Suprapubic skin (tissue), 4 donors: ENCODE measurements around the gene HSPD1. TPM values are rescaled to one million over a fixed set of nuclear protein-coding genes. Genes with fewer than 3 reads are reported as not detected.
"Not testable (repeated sequence)": the region's sequence is repeated elsewhere in the genome, so short reads cannot be mapped to it uniquely, and the experiment has no call there.

Source experiments
- DNase-seq, 2 donors: peaks; one replicate each; pipeline ENCODE4 v3.0.0-alpha.2; 2019; ENCODE audit warnings: low spot score in 2 of 2
- H3K27ac ChIP-seq: fragments of 200-600 bp; sonication (generic); one replicate; pipeline ENCODE4 v1.5.1; 2019
- H3K27me3 ChIP-seq: fragments of 200-600 bp; sonication (generic); one replicate; pipeline ENCODE4 v1.5.1; 2019
- H3K36me3 ChIP-seq: fragments of 200-600 bp; sonication (generic); one replicate; pipeline ENCODE4 v1.5.1; 2019
- H3K4me1 ChIP-seq: fragments of 200-600 bp; sonication (generic); one replicate; pipeline ENCODE4 v1.5.1; 2019
- H3K4me3 ChIP-seq: fragments of 200-600 bp; sonication (generic); one replicate; pipeline ENCODE4 v1.5.1; 2019; ENCODE audit warnings: mild to moderate bottlenecking
- H3K9me3 ChIP-seq: fragments of 200-600 bp; sonication (generic); one replicate; pipeline ENCODE4 v1.5.1; 2019
- EP300 ChIP-seq: sonication (generic); formaldehyde crosslinking; IDR thresholded peaks from one replicate; pipeline ENCODE4 v1.6.1; 2017; ENCODE audit warnings: antibody characterized with exemption
- POLR2A ChIP-seq, 2 donors: fragments of 450-650 bp; IDR thresholded peaks; one replicate each; pipeline ENCODE4 v1.6.1; 2017; ENCODE audit warnings: antibody characterized with exemption in 2 of 2, mild to moderate bottlenecking in 2 of 2, moderate library complexity in 2 of 2
- POLR2AphosphoS5 ChIP-seq, 3 donors: sonication (generic); formaldehyde crosslinking; IDR thresholded peaks; one replicate each; pipeline ENCODE4 v1.6.1; 2017; ENCODE audit warnings: antibody characterized with exemption in 3 of 3
- WGBS: methylation state at CpG from one replicate; pipeline ENCODE4 v1.1.5; 2018; 5-methylcytosine and 5-hydroxymethylcytosine counted together
- total RNA-seq, 4 donors: library from RNA; depleted of rRNA; stranded (reverse); fragments of >200 nt; gene quantifications; one replicate each; pipeline ENCODE4 v1.1.0, GENCODE V29; 2016
- TF ChIP-seq, protein P1 (sequence below), 2 donors: fragments of 200-600 bp in 1 of 2; fragments of 450-650 bp in 1 of 2; sonication (generic) in 1 of 2; IDR thresholded peaks; one replicate each; pipeline ENCODE4 v1.5.1; 2016 to 2019; ENCODE audit warnings: antibody characterized with exemption in 2 of 2, mild to moderate bottlenecking in 1 of 2, moderate library complexity in 1 of 2

The HSPD1 gene
- total RNA-seq, 4 donors from 2014 or later = 86.9 to 148 (median 112) TPM

- no peaks in the 10 kb centered on the region for H3K36me3 ChIP-seq
- no peak for DNase-seq
- H3K27me3 ChIP-seq = no peaks in the 10 kb centered on the region
- H3K4me1 ChIP-seq = peaks cover 31% of the 10 kb centered on the region
- H3K9me3 ChIP-seq = no peaks in the 10 kb centered on the region
- H3K27ac ChIP-seq = peak overlapping the region; percentile 99
- peak overlapping the region; percentile 73 for H3K4me3 ChIP-seq
- WGBS = 3% methylated on average over 11 of the region's 11 CpGs
- no peak for TF ChIP-seq POLR2AphosphoS5 (IDR thresholded peaks at IDR 0.05)
- TF ChIP-seq EP300 = no peak
- TF ChIP-seq POLR2A (IDR thresholded peaks at IDR 0.05) = peak in 1 of 2 donors; percentile 66
Measured at GRCh38 chr2:197452754-197453122, 46.9 kb downstream of the HSPD1 start.

- H3K36me3 ChIP-seq, H3K27ac ChIP-seq, H3K9me3 ChIP-seq, DNase-seq, H3K4me3 ChIP-seq, H3K27me3 ChIP-seq: not testable (repeated sequence)
- 79% methylated on average over 6 of the region's 6 CpGs for WGBS
- H3K4me1 ChIP-seq = peaks cover 22% of the 10 kb centered on the region
Measured at GRCh38 chr2:197450935-197451358, 48.7 kb downstream of the HSPD1 start.

GRCh38 chr2:197450465-197450864 is 49.2 kb downstream of the HSPD1 start:
- Histone ChIP-seq H3K27me3 (no peaks in the 10 kb centered on the region), H3K4me3 (no peak overlapping the region), H3K4me1 (peaks cover 19% of the 10 kb centered on the region), H3K9me3 (no peaks in the 10 kb centered on the region), H3K36me3 (no peaks in the 10 kb centered on the region), H3K27ac (no peak overlapping the region)
- whole genome bisulfite sequencing = 90% methylated on average over 15 of the region's 25 CpGs
- TF ChIP-seq, protein P1, sequence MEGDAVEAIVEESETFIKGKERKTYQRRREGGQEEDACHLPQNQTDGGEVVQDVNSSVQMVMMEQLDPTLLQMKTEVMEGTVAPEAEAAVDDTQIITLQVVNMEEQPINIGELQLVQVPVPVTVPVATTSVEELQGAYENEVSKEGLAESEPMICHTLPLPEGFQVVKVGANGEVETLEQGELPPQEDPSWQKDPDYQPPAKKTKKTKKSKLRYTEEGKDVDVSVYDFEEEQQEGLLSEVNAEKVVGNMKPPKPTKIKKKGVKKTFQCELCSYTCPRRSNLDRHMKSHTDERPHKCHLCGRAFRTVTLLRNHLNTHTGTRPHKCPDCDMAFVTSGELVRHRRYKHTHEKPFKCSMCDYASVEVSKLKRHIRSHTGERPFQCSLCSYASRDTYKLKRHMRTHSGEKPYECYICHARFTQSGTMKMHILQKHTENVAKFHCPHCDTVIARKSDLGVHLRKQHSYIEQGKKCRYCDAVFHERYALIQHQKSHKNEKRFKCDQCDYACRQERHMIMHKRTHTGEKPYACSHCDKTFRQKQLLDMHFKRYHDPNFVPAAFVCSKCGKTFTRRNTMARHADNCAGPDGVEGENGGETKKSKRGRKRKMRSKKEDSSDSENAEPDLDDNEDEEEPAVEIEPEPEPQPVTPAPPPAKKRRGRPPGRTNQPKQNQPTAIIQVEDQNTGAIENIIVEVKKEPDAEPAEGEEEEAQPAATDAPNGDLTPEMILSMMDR (IDR thresholded peaks at IDR 0.05) = no peak
- no peak for TF ChIP-seq POLR2AphosphoS5 (IDR thresholded peaks at IDR 0.05)
- no peak for TF ChIP-seq EP300
- no peak for TF ChIP-seq POLR2A (IDR thresholded peaks at IDR 0.05)
- DNase-seq = no peak

DNA sequence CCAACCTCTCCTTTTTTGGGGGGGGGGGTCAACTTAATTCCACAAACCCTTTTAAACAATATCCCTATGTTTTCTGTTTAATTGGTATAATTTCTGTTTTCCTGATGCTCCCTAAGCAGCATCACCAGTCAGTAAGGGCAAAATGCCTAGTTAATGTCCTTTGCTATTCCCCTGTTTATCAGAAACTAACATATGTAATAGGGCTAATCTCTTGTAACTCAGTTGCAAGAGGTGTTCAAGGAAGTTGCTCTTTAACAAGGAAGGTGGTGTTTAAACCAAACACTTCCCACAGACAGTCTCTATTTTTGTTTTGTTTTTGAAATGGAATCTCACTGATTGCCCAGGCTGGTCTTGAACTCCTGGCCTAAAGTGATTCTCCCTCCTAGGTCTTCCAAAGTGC is 52.8 kb downstream of the HSPD1 start:
- Histone ChIP-seq H3K4me1 (no peaks in the 10 kb centered on the region), H3K27ac (no peak overlapping the region), H3K4me3 (no peak overlapping the region), H3K36me3 (no peaks in the 10 kb centered on the region), H3K27me3 (no peaks in the 10 kb centered on the region), H3K9me3 (no peaks in the 10 kb centered on the region)
- TF ChIP-seq EP300 = no peak
- no peak for TF ChIP-seq POLR2AphosphoS5 (IDR thresholded peaks at IDR 0.05)
- TF ChIP-seq, protein P1 (IDR thresholded peaks at IDR 0.05) = no peak
- no peak for TF ChIP-seq POLR2A (IDR thresholded peaks at IDR 0.05)
- DNase-seq = no peak

DNA sequence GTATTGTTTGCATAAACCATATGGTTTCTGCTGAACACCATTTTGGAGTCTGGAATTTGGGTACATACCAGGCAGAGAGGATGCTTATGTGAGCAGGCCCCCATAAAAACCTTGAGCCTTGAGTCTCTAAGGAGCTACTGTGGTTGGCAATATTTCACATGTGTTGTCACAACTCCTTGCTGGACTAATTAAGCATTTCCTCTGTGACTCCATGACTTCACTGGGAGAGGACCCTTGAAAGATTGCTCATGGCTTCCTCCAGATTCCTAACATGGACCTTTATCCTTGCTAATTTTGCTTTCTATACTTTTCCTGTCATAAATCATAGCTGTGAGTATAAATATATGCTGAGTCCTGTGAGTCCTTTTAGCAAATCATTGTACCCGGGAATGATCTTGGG is 53.9 kb downstream of the HSPD1 start:
- no peaks in the 10 kb centered on the region for H3K9me3 ChIP-seq
- WGBS = 79% methylated on average over 1 of the region's 1 CpG
- TF ChIP-seq EP300 (no peak), POLR2A (IDR thresholded peaks at IDR 0.05) (no peak), POLR2AphosphoS5 (IDR thresholded peaks at IDR 0.05) (no peak)
- TF ChIP-seq, protein P1 (IDR thresholded peaks at IDR 0.05) = no peak
- H3K36me3 ChIP-seq = no peaks in the 10 kb centered on the region
- no peak for DNase-seq
- no peaks in the 10 kb centered on the region for H3K4me1 ChIP-seq
- H3K27ac ChIP-seq = no peak overlapping the region
- H3K27me3 ChIP-seq = no peaks in the 10 kb centered on the region
- no peak overlapping the region for H3K4me3 ChIP-seq

DNA sequence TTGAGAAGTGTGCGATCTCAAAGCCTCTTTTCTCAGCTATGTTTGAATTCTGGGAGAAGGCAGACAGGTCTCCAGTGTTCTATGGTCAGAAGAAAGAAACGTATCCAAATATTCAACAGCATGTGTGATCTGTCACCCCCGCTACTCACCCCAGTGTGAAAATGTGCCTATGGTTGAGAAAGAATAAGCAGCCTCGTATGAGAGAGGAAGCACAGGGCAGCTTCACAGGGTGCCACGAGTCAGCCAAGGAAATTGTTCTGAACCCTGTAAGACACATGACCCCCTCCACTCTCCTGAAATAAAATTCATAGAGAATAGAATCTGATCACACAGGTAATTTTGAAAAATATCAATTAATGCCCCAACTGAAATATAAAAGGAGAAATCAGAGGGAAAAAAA is 56.8 kb downstream of the HSPD1 start:
- no peaks in the 10 kb centered on the region for H3K4me1 ChIP-seq
- no peaks in the 10 kb centered on the region for H3K36me3 ChIP-seq
- DNase-seq = no peak
- H3K9me3 ChIP-seq = no peaks in the 10 kb centered on the region
- 69% methylated on average over 5 of the region's 5 CpGs for WGBS
- H3K27me3 ChIP-seq = no peaks in the 10 kb centered on the region
- TF ChIP-seq POLR2AphosphoS5 (IDR thresholded peaks at IDR 0.05) (no peak), EP300 (no peak), POLR2A (IDR thresholded peaks at IDR 0.05) (no peak)
- TF ChIP-seq, protein P1 (IDR thresholded peaks at IDR 0.05) = no peak
- H3K27ac ChIP-seq = no peak overlapping the region
- H3K4me3 ChIP-seq = no peak overlapping the region
